RPMI7951 (cell line): ENCODE data around the gene IL17RD. TPM values are rescaled to one million over a fixed set of nuclear protein-coding genes. Genes with fewer than 3 reads are reported as not detected.

Experiments
- total RNA-seq: library from RNA; depleted of rRNA; stranded (reverse); fragments of >200 nt; shearing (Covaris generic); gene quantifications from 2 replicates; pipeline ENCODE4 v1.2.3, GENCODE V29; 2014; rRNA removed

IL17RD gene
- total RNA-seq, 1 experiment from 2014 or later, result 8.8 TPM

Other genes with a start within 250 kb of the IL17RD start
- gene SPATA12, start 104.7 kb downstream of the IL17RD start, total RNA-seq, result 0.39 TPM in 1 of 2 replicates, not detected in the other
- gene HESX1, start 34.6 kb upstream of the IL17RD start, total RNA-seq, result 1.9 and 2.5 TPM in 2 replicates
- 57.7 and 72.8 TPM in 2 replicates for gene APPL1, start 62.4 kb upstream of the IL17RD start, total RNA-seq
- not detected in 2 replicates for gene ASB14, start 127.3 kb upstream of the IL17RD start, total RNA-seq